ENCODE results near the gene UPF3A. TPM values are rescaled to one million over a fixed set of nuclear protein-coding genes. Genes with fewer than 3 reads are reported as not detected.
A peak's percentile ranks its signal among the peaks of the same experiment; 100 is the strongest.

Gene UPF3A
- total and polyA plus RNA-seq, 9 of the 15 experiments (the other 6 are each of a cell fraction or from before 2014, with no cell fraction given) = 15.6 to 76.5 (median 40.9) TPM

DNA sequence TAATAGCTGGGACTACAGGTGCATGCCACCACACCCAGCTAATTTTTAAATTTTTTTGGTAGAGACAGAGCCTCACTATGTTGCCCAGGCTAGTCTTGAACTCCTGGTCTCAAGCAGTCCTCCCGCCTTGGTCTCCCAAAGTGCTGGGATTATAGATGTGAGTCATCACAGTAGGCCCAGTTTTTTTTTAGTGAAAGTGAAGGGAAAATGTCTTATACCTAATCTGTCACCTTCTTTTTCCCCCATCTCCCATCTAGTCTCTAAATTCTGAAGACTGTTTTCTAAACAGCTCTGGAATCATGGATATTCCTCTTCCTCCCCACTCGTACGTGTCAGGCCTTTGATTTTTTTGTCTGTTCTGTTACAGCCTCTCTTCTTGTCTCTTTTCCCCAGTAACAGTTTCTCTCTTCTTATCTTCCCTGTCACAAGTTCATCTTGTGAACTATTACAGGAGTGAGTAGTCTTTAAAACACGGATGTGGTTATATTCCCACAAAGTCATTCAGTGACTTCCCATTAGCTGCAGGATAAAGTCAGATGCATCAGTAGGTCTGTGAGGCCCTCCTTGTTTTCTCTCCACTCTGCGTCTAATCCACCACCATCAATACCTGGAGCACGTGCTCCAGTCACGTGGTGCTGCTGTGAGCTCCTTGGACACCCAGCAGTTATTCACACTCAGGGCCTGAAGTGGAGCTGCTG is 43.8 kb upstream of the UPF3A start:
- peak; percentile 81 for FAIRE-seq
- no peak for TF ChIP-seq CBX2 (IDR thresholded peaks at IDR 0.05; ENCODE audit: insufficient read depth, low read length, poor library complexity, severe bottlenecking)
- 0 out of 2 replicates have a peak, but pooled peaks have one; percentile 15 for TF ChIP-seq ZNF41 (CRISPR knock-in tag; conservative IDR thresholded peaks at IDR 0.05)
- TF ChIP-seq HNRNPK (IDR thresholded peaks at IDR 0.05; ENCODE audit: low read depth, low read length, poor library complexity, severe bottlenecking) = no peak
- TF ChIP-seq TCFL5 (CRISPR knock-in tag; conservative IDR thresholded peaks at IDR 0.05) = no peak
- no peak for TF ChIP-seq BCOR (IDR thresholded peaks at IDR 0.05)
- TF ChIP-seq CCNT2 (IDR thresholded peaks at IDR 0.05; ENCODE audit: borderline replicate concordance, extremely low read depth, insufficient read length, low read depth, low read length) = no peak
- TF ChIP-seq NFIX (CRISPR knock-in tag; IDR thresholded peaks at IDR 0.05; ENCODE audit: low read depth) = no peak
- TF ChIP-seq KLF6 (CRISPR knock-in tag; IDR thresholded peaks at IDR 0.05; ENCODE audit: borderline replicate concordance) = no peak
- no peak for TF ChIP-seq THRB (CRISPR knock-in tag; conservative IDR thresholded peaks at IDR 0.05)
- no peak for TF ChIP-seq TBL1XR1 (IDR thresholded peaks at IDR 0.05; ENCODE audit: low read length in 2 of 2)
- no peak for TF ChIP-seq SLC30A9 (CRISPR knock-in tag; IDR thresholded peaks at IDR 0.05)
- TF ChIP-seq SAFB (IDR thresholded peaks at IDR 0.05; ENCODE audit: borderline replicate concordance, low read depth, low read length) = no peak
- no peak for TF ChIP-seq CTCF (IDR thresholded peaks at IDR 0.05 in 2 of 3, conservative IDR thresholded peaks at IDR 0.05 in 1 of 3; ENCODE audit: insufficient read depth in 2 of 3, low read depth in 1 of 3, low read length in 3 of 3)
- peak; percentile 74; the same call in 1 of the 2 replicates for TF ChIP-seq TOE1 (IDR thresholded peaks at IDR 0.05; ENCODE audit: borderline replicate concordance)
- TF ChIP-seq TOE1 (CRISPR knock-in tag; IDR thresholded peaks at IDR 0.05; ENCODE audit: borderline replicate concordance, low read depth) = no peak
- TF ChIP-seq PHF8 (IDR thresholded peaks at IDR 0.05; ENCODE audit: borderline replicate concordance, low read length) = no peak

More for the DNA sequence above, 43.8 kb upstream of the UPF3A start:
- Histone ChIP-seq H3K27ac (ENCODE audit: extremely low read depth, low read depth, low read length) (peak overlapping the region; percentile 62; the same call in 2 of the 3 replicates), H3K27me3 (ENCODE audit: control insufficient read depth in 2 of 2, insufficient read depth in 2 of 2, low read length in 2 of 2) (no peaks in the 10 kb centered on the region), H3K79me2 (ENCODE audit: control insufficient read depth, insufficient read depth, low read length) (peaks cover 35% of the 10 kb centered on the region), H4K20me1 (replicated peaks; ENCODE audit: control insufficient read depth, insufficient read depth, low read length) (no peaks in the 10 kb centered on the region), H3K4me1 (replicated peaks in 1 of 2; ENCODE audit: control insufficient read depth in 2 of 2, insufficient read depth in 2 of 2, low read length in 2 of 2) (peaks cover 11 to 35% of the 10 kb centered on the region in 2 experiments; a peak in 4 of 5 replicates), H3K4me2 (ENCODE audit: insufficient read depth, low read length) (peak overlapping the region; percentile 30), H2AFZ (ENCODE audit: low read depth, low read length) (no peak overlapping the region), H3K9me3 (replicated peaks; ENCODE audit: control insufficient read depth, insufficient read depth, low read depth, low read length) (peaks cover 7% of the 10 kb centered on the region; the same call in 1 of the 2 replicates), H3K4me3 (no peak overlapping the region), H3K9ac (ENCODE audit: insufficient read depth in 1 of 2, low read depth in 2 of 2, low read length in 2 of 2) (peak overlapping the region; percentile 14 to 24; a peak in 2 of 4 replicates), H3K36me3 (ENCODE audit: control insufficient read depth, insufficient read depth, low read length) (peaks cover 62% of the 10 kb centered on the region), H3K9me1 (ENCODE audit: control insufficient read depth, insufficient read depth, low read length) (no peaks in the 10 kb centered on the region)
- DNase-seq (ENCODE audit: extremely low read depth in 1 of 4, low spot score in 3 of 4) = peak in 3 of 4 experiments; percentile 16 to 67 (median 24)
- CTCF ChIA-PET (ENCODE audit: low intra/inter-chr PET ratio) = no interaction called here
- BruUV-seq (replicated peaks) = no TSS peak
- in situ Hi-C loops (cut with MboI) = no loop called here
- intact Hi-C loops (cut with micrococcal nuclease) = no loop called here
- POLR2A ChIA-PET = interaction anchor here (0.6 to 1.3 kb wide), 2 partner anchors 52 to 376 kb away, joined by 3 to 5 read pairs; no protein-coding TSS in a partner anchor
- ATAC-seq = peak; percentile 4; the same call in 1 of the 3 replicates
- 20% methylated on average over 6 of the region's 7 CpGs for WGBS (ENCODE audit: insufficient coverage, low coverage, missing lambda C conversion rate)

All from K562 (cell line).